GM19452 (cell line): ENCODE data around the gene AMMECR1.
A peak's percentile ranks its signal among the peaks of the same experiment; 100 is the strongest.
"Not testable (repeated sequence)": the region's sequence is repeated elsewhere in the genome, so short reads cannot be mapped to it uniquely, and the experiment has no call there.

ENCODE experiments used
- ATAC-seq: cut with Tn5 transposase; IDR thresholded peaks from one replicate; pipeline ENCODE4 v1.9.1; 2021; ENCODE audit not compliant: unreplicated experiment

The AMMECR1 gene

DNA sequence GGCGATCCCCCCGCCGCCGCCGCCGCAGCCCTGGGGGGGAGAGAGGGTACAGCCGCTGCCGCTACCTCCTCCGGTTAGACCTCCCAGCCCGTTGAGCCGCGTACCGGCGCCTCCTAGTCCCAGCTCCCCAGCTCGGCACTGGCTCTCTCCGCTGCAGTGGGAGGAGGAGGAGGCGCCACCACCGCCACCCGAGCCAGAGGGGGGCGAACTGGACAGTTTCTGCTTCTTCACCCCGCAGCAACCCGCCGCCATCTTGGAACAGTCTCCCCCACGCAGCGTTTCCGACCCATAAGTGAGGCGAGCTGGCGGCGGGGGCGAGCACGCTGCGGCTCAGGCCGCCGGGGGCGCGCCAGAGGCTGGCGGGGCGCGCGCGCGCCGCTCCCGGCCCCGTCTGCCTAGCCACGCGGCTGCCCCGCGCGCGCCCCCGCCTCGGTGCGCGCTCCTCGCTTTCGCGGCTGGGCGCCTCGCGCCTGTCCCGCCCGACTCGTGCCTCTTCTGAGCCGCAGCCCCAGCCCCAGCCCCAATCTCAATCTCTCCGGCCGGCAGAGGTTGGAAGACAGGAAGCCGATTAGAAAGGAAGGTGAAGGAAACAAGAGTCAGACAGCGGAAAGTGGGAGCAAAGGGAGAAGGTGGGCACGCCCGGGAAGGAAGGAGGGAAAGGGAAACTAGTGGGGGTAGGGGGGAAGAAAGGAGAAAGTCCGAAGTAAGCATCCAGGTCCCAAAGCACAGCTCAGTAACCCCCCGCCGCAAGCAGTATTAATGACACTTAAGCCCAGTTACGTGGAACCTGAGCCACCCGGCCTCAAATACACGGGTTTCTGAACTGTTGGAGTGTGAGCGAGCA lies at the start of gene AMMECR1:
Gene AMMECR1, minus strand, starts transcription at position 266 of the 844 bp plus-strand sequence. Its CDS starts 14 bp downstream, at position 252.
- peak; percentile 73 for ATAC-seq

DNA sequence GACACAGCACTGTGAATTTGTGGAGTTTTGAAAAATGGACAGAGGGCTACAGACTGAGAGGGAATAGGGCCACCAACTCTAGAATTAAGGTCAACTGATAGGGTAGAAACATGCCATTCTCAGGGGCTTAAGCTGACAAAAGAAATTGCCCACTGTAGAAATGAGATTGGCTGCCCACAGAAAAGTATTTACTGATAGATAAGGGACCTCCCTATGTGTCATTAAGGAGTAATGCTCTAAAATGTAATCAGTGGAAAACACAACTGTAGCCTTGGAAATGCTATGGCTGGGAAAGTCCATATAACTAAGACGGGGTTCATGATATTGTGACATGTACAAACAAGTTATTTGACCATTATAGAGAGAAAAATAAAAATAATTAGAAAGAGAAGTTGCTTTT lies 45.4 kb upstream of the AMMECR1 start:
- no peak for ATAC-seq

DNA sequence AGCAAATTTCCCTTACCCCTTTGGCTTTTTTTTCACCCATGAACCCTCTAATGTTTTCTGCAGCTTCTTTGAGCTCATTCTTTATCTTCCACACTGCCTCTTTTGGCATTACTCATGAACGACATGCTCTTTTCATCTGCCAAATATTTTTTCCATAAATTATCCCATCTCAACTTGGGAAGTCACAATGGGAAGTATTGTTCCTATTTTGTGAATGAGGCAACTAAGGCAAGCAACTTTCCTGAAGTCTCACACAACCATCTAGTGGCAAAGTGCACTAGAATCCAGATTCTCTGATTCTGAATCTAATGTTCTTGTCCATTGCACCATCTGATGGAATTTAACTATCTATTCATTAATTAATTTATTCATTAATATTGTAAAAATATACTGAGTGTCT lies 41.4 kb upstream of the AMMECR1 start:
- ATAC-seq, result no peak

DNA sequence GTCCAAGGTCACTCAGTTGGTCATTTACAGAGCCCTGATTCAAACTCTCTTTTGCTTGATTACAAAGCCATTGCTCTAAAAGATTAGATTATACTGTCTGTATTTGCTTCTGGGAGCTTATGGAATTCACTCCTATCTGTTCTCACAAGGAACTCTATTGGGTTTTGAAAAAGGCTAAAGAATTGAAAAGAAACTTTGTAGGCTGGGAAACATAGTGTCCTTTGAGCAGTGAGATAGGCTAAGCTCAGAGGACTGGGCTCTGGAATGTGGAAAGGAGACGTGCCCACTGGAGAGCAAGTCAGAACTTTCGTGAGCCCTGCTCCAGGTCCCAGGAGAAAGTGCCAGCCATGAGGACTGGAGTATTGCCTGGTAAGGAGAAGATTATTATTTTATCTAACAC lies 40.7 kb upstream of the AMMECR1 start, which contains the start of gene RTL9:
Gene RTL9, plus strand, starts transcription at position 301 of the 400 bp plus-strand sequence. CDS start 91,770 bp downstream, outside the sequence.
- no peak for ATAC-seq

DNA sequence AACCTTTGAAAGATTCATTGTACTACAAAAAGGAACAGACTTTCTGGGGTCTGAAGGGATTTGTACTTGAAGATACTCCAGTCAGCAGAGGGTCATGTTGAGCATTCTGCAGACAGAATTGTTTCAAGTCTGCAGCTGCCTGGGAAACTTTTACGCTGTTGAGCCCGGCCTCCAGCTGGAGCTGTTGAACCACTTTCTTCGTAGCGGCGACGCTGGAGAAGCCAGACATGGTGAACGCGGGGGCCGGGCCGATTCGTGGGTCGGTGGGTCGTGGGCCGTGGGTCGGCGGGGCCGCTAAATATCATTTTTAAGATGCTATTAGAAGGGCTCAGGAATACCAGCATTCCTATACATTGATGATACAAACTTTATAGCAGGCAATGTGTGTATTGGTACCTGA lies 28.8 kb upstream of the AMMECR1 start:
- no peak for ATAC-seq

DNA sequence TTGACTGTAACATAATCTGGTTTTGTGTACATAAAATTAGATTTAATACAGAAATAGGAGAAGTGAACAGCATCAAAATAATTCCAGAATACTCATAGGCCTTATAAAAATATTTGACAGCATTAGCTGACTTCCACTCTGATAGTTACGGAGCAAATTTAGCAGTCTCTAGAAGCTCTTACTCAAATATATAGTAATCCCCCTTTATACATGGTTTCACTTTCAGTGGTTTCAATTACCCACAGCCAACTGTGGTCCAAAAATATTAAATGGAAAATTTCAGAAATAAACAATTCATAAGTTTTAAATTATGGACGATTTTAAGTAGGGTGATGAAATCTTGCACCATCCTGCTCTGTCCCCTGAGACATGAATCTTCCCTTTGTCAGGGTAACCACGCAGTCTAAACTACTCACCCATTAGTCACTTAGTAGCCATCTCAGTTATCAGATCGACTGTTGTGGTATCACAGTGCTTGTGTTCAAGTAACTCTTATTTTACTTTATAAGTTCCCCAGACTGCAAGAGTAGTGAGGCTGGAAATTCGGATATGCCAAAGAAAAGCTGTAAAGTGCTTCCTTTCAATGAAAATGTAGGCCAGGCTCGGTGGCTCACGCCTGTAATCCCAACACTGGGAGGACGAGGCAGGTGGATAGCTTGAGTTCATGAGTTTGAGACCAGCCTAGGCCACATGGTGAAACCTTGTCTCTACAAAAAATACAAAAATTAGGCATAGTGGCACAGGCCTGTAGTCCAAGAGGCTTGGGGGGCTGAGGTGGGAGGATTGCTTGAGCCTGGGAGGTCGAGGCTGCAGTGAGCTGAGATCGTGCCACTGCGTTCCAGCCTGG lies 23.5 kb upstream of the AMMECR1 start:
- ATAC-seq, result peak; percentile 85

DNA sequence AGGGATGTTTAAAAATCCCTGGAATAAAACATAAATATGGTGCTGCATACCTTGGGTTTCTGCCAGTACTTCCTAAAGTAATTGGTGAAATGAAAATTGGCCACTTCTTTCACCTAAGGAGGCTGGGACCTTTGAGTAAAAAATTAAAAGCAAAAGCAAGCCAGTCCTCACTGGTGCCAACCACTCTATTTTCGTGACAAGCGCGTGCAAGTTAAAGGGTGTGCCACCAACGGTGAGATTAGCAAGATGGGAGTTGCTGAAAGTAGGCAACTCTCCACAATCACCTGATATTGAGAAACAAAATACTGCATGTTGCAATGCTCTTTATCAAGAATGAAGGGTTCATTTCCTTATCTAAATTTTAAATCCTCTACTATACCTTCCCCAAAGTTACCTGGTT lies 21.1 kb upstream of the AMMECR1 start:
- no peak for ATAC-seq

DNA sequence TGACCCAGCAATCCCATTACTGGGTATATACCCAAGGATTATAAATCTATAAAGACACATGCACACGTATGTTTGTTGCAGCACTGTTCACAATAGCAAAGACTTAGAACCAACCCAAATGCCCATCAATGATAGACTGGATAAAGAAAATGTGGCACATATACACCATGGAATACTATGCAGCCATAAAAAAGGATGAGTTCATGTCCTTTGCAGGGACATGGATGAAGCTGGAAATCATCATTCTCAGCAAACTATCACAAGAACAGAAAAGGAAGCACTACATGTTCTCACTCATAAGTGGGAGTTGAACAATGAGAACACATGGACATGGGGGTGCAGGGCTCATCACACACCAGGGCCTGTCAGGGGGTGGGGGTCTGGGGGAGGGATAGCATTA lies 15.6 kb upstream of the AMMECR1 start:
- ATAC-seq, result not testable (repeated sequence)

DNA sequence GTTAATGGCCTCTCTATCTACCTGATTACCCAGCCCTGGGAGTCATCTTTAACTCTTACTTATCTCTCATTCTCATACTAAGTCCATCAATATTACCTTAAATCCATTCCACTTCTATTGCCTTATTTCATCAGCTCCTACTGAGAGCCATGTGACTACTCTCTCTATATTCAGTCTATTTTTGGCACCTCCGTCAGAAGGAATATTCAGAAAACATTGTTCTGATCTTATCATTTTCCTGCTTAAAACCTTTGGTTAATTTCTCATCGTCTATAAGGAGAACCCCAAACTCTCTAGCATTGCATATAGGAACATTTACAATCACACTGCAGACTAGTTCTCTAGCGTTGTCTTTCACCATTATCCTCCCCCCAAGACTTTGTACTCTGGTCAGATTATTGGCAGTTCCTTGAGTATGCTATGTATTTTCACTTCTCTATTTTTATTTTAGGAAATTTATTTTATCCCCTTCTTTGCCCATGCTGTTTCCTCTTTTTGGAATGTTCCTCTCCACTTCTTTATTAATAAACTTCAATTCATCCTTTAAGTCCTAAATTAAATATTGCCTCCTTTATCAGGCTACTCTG lies 13.7 kb upstream of the AMMECR1 start:
- no peak for ATAC-seq

DNA sequence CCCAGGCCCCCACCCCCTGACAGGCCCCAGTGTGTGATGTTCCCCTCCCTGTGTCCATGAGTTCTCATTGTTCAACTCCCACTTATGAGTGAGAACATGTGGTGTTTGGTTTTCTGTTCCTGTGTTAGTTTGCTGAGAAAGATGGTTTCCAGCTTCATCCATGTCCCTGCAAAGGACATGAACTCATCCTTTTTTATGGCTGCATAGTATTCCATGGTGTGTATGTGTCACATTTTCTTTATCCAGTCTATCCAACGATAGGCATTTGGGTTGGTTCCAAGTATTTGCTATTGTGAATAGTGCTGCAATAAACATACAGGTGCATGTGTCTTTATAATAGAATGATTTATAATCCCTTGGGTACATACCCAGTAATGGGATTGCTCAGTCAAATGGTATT lies 10.7 kb upstream of the AMMECR1 start:
- ATAC-seq, result not testable (repeated sequence)

DNA sequence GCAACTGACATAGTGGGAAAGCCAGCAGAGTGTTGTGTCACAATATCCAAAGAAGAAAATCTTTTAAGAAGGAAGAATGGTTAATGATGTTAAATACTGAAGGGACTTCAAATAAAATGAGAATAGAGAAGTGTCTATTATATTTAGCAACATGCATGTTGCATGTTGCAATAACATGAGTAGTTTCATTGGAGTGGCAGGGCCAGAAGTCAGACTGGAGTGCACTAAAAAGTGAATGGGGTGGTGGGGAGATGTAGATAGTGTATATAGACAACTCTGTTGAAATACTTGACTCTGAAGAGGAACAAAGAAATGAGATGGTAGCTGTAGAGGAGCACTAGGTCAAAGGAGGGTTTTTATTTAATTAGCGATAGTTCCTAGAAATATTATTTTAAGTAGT lies 9.5 kb upstream of the AMMECR1 start:
- ATAC-seq, result no peak

DNA sequence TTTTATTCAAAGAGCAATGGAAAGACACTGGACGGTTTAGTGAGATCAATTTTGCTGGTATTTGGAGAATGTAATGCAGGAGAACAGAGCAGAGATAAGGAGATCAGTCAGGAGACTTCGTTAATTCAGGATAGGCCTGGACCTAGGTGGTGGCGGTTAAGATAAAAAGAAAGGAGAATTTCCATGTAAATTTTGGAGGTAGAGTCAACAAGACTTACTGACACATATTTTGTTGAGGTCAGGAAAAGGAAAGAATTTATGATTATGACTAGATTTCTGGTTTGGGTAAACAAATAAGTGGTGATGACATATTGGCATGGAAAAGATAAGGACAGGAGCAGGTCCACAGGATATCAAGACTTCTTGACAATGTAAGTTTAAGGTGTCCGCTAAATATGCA lies 8.8 kb upstream of the AMMECR1 start:
- no peak for ATAC-seq

DNA sequence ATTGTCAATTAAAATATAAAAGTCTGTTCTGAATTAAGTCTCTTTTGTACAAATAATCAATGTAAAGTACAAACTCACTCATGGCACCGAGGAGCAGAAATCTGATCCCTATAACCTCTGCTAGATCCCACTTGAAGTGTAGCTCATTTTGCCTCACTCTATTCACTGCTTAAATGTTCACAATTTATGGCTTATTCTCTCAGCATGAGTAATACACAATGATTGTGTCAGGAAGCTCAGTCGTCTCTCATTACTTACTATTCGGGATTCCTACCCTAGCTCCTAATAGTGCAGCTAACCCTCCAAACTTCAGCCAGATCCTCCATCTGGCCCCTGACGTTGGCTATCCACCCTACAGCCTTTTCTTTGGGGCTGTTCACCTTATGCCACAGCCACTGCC lies 4.7 kb upstream of the AMMECR1 start:
- no peak for ATAC-seq

DNA sequence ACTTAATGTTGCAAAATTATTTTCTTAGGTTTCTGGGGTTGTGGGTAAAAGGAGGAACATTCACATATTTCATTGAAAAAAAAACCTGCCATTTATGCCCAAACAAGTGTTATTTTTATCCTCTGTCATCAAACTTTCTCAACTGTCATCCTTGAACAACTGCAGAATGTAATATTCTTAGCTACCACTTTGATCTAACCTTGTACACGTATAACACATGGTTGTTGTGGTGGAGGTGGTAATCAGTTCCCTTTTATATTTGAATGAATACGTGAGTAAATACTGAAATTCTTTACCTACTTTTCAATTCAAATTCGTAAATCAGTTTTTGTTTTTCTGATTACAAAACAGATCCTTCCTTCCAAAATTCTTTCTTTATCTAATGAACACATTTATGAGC lies 3.8 kb upstream of the AMMECR1 start:
- ATAC-seq, result no peak

DNA sequence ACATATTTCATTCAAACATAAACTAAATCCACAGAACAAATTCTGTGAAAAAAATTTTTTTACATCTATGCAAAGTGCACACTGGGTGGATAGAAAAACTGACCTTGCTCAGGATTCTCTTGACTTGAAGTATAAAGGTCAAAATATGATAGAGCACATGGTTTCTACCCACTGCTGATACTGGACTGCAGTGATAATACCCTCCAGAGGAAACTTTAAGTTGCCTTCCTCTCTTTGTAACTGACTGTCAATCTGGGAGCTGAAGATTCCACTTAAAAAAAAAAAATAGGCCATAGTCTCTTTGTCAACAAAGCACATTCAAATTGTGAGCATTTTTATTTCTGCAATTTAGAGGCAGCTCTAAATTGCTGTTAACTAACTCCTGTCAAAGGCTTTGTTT lies 3.2 kb upstream of the AMMECR1 start:
- ATAC-seq, result no peak

DNA sequence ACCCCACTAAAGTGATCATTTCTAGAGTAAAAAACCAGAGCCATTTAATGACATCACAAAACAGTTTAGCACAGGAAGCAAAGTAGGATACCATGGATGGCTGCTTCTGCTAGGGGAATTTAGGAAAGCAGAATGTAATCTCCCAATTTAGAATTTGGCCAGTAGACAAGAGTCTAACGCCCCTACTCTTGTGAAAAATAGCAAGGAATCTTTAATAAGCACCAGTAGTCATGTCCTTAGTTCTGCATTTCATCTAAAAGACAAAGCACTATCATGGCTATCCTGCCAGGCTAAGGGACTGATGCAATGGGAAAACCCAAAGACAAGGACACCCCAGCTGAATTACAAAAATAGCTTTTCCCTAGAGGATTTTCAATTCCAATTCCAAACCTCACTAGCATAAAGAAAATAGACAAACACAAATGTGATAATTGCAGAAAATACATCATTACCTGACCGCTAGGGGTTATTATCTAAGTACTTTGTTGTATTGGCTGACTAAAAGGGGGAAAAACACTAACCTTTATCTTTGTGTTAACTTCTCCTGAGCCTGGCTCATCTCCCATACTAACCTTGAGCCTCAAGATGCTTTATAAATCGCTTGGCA lies 2.6 kb upstream of the AMMECR1 start:
- ATAC-seq, result no peak

DNA sequence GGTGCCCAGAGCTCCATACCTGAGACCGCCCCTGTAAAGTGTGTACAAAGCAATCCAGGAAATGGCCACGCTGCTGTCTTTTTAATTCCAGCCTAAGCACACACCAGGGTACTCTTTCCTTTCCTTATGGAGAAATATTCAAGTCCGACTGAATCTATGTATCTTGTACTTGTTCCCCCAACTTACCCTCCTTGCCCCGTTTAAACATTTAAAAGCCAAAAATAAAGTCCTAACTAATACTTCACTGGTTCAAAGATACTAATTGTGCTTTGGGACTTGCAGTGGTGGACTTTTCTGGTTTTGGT lies 731 bp upstream of the AMMECR1 start:
- peak; percentile 5 for ATAC-seq

DNA sequence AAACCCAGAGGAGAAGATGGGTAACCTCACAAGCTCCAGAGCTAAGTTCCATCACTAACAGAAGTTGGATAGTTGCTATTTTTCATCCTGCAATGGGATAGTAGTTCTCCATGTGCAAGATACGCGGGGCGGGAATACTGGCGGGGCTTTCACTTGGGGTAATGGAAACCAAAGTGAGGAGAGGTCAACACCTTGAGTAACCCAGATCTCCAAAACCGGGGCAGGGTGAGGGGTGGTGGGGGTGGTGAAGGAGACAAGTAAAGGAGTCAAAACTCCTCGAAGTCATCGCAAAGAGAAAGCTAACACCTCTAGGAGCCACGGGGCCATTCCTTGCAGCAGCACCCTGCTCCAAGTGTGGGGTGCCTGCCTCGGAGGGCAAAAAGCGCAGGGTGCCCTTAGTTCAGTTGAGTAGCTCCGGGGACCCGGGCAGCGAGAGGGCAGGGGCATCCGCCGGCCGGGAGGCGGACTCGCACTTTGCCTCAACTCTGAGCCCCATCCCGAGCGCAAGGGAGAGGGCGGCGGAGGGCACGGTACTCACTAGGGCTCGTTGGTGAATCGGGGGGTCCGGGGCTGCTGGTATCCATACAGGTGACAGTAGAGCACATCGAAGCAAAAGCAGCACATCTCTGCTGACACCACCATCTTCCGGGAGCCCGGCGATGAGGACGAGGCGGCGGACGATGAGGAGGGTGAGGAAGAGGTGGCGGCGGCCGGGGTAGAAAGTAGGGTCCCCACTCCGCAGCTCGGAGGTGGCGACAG lies 645 bp downstream of the AMMECR1 start:
- peak; percentile 13 for ATAC-seq

DNA sequence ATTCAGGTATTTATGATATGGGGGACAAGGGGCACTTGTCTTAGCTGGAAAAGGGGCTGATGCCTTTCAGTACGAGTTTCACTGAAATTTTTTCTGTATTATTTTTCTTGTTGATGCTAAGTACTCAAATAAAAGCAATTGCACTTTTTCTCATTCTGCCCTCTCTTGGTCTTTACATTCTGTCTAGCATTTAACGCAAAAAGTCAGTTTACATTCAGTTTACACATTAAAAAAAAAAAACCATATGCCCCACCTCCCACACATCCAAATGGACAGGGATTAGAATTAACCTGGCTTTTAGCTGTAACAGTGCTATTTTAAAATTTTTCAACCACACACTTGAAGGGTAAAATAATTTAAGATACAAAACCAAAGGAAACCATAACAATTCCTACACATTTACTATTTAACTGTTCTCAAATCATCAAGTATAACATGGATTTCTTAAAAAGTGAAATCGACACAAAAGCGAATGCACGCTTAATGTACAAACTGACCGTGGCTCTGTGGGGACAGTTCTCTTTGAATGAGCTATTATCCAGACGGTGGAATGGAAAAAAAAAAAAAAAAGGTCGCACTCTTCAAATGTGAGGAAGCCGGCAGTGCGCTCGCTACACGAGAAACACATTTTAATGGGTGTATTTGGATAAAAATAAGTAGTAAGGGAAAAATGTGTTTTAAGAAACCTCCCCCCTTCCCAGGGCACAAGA lies 1.4 kb downstream of the AMMECR1 start:
- ATAC-seq, result no peak

DNA sequence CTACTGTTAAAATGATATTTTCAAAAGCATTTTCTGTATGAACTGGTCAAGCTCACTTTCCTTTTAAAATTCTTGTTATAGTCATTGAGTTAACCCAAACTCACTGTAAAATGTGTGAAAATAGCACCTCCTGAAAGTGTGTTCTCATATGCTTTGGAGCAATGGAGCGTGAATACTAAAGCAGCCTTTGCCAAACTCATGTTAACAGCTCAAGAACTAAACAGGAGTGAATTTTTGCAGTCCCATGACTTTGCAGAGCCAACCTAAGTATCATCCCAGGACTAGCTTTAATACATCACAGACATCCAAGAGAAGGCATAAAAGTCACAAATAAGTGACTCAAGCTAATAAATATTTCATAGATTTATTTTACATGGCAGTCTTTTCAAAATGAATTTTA lies 2.3 kb downstream of the AMMECR1 start:
- ATAC-seq, result no peak
